Measurements from ENCODE around the gene SNN. TPM values are rescaled to one million over a fixed set of nuclear protein-coding genes. Genes with fewer than 3 reads are reported as not detected.

The SNN gene
- total and polyA plus RNA-seq, 9 of the 15 experiments (the other 6 are each of a cell fraction or from before 2014, with no cell fraction given) = 0.07 to 2.9 (median 1.9) TPM

GRCh38 chr16:11689031-11689840, 21.0 kb downstream of the SNN start:
- Histone ChIP-seq H3K4me1 (replicated peaks in 1 of 2; ENCODE audit: control insufficient read depth in 2 of 2, insufficient read depth in 2 of 2, low read length in 2 of 2) (no peaks in the 10 kb centered on the region), H3K36me3 (ENCODE audit: control insufficient read depth, insufficient read depth, low read length) (peaks cover 83% of the 10 kb centered on the region), H3K4me3 (no peak overlapping the region), H3K27me3 (ENCODE audit: control insufficient read depth in 2 of 2, insufficient read depth in 2 of 2, low read length in 2 of 2) (no peaks in the 10 kb centered on the region), H3K9me3 (replicated peaks; ENCODE audit: control insufficient read depth, insufficient read depth, low read depth, low read length) (no peaks in the 10 kb centered on the region), H3K9me1 (ENCODE audit: control insufficient read depth, insufficient read depth, low read length) (no peaks in the 10 kb centered on the region), H3K4me2 (ENCODE audit: insufficient read depth, low read length) (no peak overlapping the region), H4K20me1 (replicated peaks; ENCODE audit: control insufficient read depth, insufficient read depth, low read length) (no peaks in the 10 kb centered on the region), H3K27ac (ENCODE audit: extremely low read depth, low read depth, low read length) (no peak overlapping the region), H3K79me2 (ENCODE audit: control insufficient read depth, insufficient read depth, low read length) (no peaks in the 10 kb centered on the region; the same call in 2 of the 3 replicates), H2AFZ (ENCODE audit: low read depth, low read length) (no peak overlapping the region), H3K9ac (ENCODE audit: insufficient read depth in 1 of 2, low read depth in 2 of 2, low read length in 2 of 2) (no peak overlapping the region)
- BruUV-seq (replicated peaks) = no TSS peak
- intact Hi-C loops (cut with micrococcal nuclease) = no loop called here
- POLR2A ChIA-PET = interaction anchor here (1.6 to 2.0 kb wide), 2 partner anchors 11 to 19 kb away, joined by 5 to 9 read pairs; no protein-coding TSS in a partner anchor
- ATAC-seq = no peak
- CTCF ChIA-PET (ENCODE audit: low intra/inter-chr PET ratio) = no interaction called here
- FAIRE-seq = no peak
- in situ Hi-C loops (cut with MboI) = no loop called here
- 97% methylated on average over 3 of the region's 3 CpGs for WGBS (ENCODE audit: insufficient coverage, low coverage, missing lambda C conversion rate)
- DNase-seq (ENCODE audit: extremely low read depth in 1 of 4, low spot score in 3 of 4) = no peak
- no peak for TF ChIP-seq TSC22D4 (tag; IDR thresholded peaks at IDR 0.05)
- TF ChIP-seq IRF1 (CRISPR knock-in tag; IDR thresholded peaks at IDR 0.05; ENCODE audit: borderline replicate concordance) = no peak
- TF ChIP-seq ZKSCAN1 (IDR thresholded peaks at IDR 0.05; ENCODE audit: low read depth, low read length) = 0 out of 2 replicates have a peak, but pooled peaks have one; percentile 49
- peak; percentile 64; the same call in 1 of the 2 replicates for TF ChIP-seq ZNF121 (CRISPR knock-in tag; conservative IDR thresholded peaks at IDR 0.05)
- TF ChIP-seq ZNF217 (CRISPR knock-in tag; IDR thresholded peaks at IDR 0.05) = no peak
- no peak for TF ChIP-seq ELF1 (tag; IDR thresholded peaks at IDR 0.05)
- TF ChIP-seq ZBTB40 (IDR thresholded peaks at IDR 0.05) = no peak
- TF ChIP-seq ZBTB40 (CRISPR knock-in tag; IDR thresholded peaks at IDR 0.05) = no peak
- TF ChIP-seq TAL1 (IDR thresholded peaks at IDR 0.05) = no peak
- no peak for TF ChIP-seq ZFP36 (IDR thresholded peaks at IDR 0.05; ENCODE audit: low read depth, low read length, partially characterized antibody)
- no peak for TF ChIP-seq ZNF280B (CRISPR knock-in tag; IDR thresholded peaks at IDR 0.05)

All from K562 (cell line).